NCI-H1105 (cell line): ENCODE results near the gene KCTD17.
"Not testable (repeated sequence)": the region's sequence is repeated elsewhere in the genome, so short reads cannot be mapped to it uniquely, and the experiment has no call there.

ENCODE experiments used
- DNase-seq: peaks from one replicate; lab custom pipeline; 2025; lab: John Stamatoyannopoulos, UW

Gene KCTD17

GRCh38 chr22:37060801-37061610 is 9.5 kb downstream of the KCTD17 start:
- peak; percentile 45 for DNase-seq

- no peak for DNase-seq
Observed at GRCh38 chr22:37061611-37062375, 10.3 kb downstream of the KCTD17 start.

GRCh38 chr22:37062376-37062675 is 10.8 kb downstream of the KCTD17 start:
- no peak for DNase-seq

- DNase-seq = peak; percentile 4
Observed at GRCh38 chr22:37062702-37063381, 11.3 kb downstream of the KCTD17 start.

- peak; percentile 88 for DNase-seq
Observed at GRCh38 chr22:37063431-37064420, 12.2 kb downstream of the KCTD17 start.

GRCh38 chr22:37064553-37064952 is 13.0 kb downstream of the KCTD17 start:
- no peak for DNase-seq

- DNase-seq = no peak
Observed at GRCh38 chr22:37065180-37065579, 13.6 kb downstream of the KCTD17 start.

GRCh38 chr22:37065961-37066360 is 14.4 kb downstream of the KCTD17 start:
- DNase-seq = no peak

- no peak for DNase-seq
Observed at GRCh38 chr22:37067428-37067827, 15.9 kb downstream of the KCTD17 start.

- DNase-seq = peak; percentile 41
Observed at GRCh38 chr22:37068859-37069258, 17.3 kb downstream of the KCTD17 start.

- DNase-seq = no peak
Observed at GRCh38 chr22:37069319-37069718, 17.8 kb downstream of the KCTD17 start.

- no peak for DNase-seq
Observed at GRCh38 chr22:37069719-37070118, 18.2 kb downstream of the KCTD17 start.

GRCh38 chr22:37070334-37070733 is 18.8 kb downstream of the KCTD17 start:
- no peak for DNase-seq

GRCh38 chr22:37070744-37071143 is 19.2 kb downstream of the KCTD17 start:
- no peak for DNase-seq

GRCh38 chr22:37071850-37072592 is 20.5 kb downstream of the KCTD17 start:
- DNase-seq = not testable (repeated sequence)

GRCh38 chr22:37072673-37073072 is 21.1 kb downstream of the KCTD17 start:
- DNase-seq = no peak

- DNase-seq = no peak
Observed at GRCh38 chr22:37074537-37074936, 23.0 kb downstream of the KCTD17 start.

- no peak for DNase-seq
Observed at GRCh38 chr22:37075046-37075445, 23.5 kb downstream of the KCTD17 start.

- DNase-seq = no peak
Observed at GRCh38 chr22:37075822-37076433, 24.4 kb downstream of the KCTD17 start.

- peak; percentile 25 for DNase-seq
Observed at GRCh38 chr22:37077802-37078448, 26.4 kb downstream of the KCTD17 start.
